ENCODE measurements around the gene SCNM1. TPM values are rescaled to one million over a fixed set of nuclear protein-coding genes. Genes with fewer than 3 reads are reported as not detected.
A peak's percentile ranks its signal among the peaks of the same experiment; 100 is the strongest.
"Not testable (repeated sequence)": the region's sequence is repeated elsewhere in the genome, so short reads cannot be mapped to it uniquely, and the experiment has no call there.

Gene SCNM1
- total and polyA plus RNA-seq, 5 donors from 2014 or later, result 51.0 to 104 (median 82.7) TPM

DNA sequence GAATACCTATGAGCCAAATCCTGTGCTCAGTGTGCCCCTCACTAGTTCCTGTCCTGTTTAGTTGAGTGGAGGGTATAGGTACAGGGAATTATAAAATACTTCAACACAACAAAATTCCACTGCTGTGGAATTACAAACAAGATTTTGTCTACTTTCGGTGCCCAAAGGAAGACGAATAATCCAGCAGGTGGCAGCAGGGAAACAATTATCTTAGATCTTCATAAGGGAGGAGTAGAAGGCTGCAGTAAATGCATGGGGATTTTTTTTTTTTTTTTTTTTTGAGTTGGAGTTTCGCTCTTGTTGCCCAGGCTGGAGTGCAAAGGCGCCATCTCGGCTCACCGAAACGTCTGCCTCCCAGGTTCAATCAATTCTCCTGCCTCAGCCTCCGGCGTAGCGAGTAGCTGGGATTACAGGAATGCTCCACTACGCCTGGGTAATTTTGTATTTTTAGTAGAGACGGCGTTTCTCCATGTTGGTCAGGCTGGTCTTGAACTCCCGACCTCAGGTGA lies 30.4 kb downstream of the SCNM1 start:
- Histone ChIP-seq H3K4me3 (ENCODE audit: low read depth, low read length) (no peak overlapping the region), H3K36me3 (ENCODE audit: control insufficient read depth, insufficient read depth, low read length) (no peaks in the 10 kb centered on the region), H3K27me3 (ENCODE audit: control insufficient read depth, insufficient read depth, low read length) (no peaks in the 10 kb centered on the region), H3K27ac (ENCODE audit: insufficient read depth, low read length, poor library complexity, severe bottlenecking) (no peak overlapping the region), H3K9me3 (ENCODE audit: control insufficient read depth in 2 of 2, low read length in 2 of 2) (no peaks in the 10 kb centered on the region), H3K4me1 (ENCODE audit: control insufficient read depth, insufficient read depth, low read length, poor library complexity, severe bottlenecking) (peaks cover 27% of the 10 kb centered on the region)
- Mint-ChIP-seq H3K9me3 (no peaks in the 10 kb centered on the region), H3K4me1 (peaks cover 21 to 41% (median 26%) of the 10 kb centered on the region in 4 donors), H3K27ac (no peak overlapping the region), H3K27me3 (peaks cover 18% of the 10 kb centered on the region), H3K36me3 (peaks cover 12% of the 10 kb centered on the region), H3K4me3 (peak overlapping the region in 2 of 4 donors; percentile 78 to 80)
- ATAC-seq (ENCODE audit: low read depth in 2 of 2), result no peak
- peak; percentile 38 to 73 (median 50) for DNase-seq

DNA sequence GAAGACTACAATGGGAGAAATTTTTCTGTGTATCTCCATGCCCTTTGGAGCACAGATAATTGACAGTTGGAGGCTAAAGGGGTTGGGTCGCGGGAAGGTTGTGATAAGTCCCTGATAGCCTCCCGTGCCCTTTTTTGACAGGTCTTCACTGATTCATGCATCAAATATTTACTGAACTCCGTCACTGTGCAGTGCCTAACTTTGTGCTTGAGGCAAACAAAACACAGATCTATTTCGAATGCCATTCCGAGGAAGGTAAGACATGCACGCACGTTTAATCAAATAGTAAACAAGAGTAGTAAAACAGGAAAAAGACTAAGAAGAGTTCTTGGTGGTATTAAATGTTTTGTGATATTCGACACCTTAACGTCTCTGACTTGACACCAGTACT lies 31.9 kb downstream of the SCNM1 start:
- Mint-ChIP-seq H3K36me3 (peaks cover 16% of the 10 kb centered on the region), H3K4me3 (peak overlapping the region; percentile 95 to 99 (median 98)), H3K27ac (peak overlapping the region; percentile 97 to 99 (median 99)), H3K9me3 (no peaks in the 10 kb centered on the region), H3K4me1 (peaks cover 21 to 53% (median 31%) of the 10 kb centered on the region in 4 donors), H3K27me3 (peaks cover 18% of the 10 kb centered on the region)
- DNase-seq (no peak), ATAC-seq (ENCODE audit: low read depth in 2 of 2) (no peak)
- H3K9me3 ChIP-seq (ENCODE audit: control insufficient read depth in 2 of 2, low read length in 2 of 2), result no peaks in the 10 kb centered on the region
- H3K27me3 ChIP-seq (ENCODE audit: control insufficient read depth, insufficient read depth, low read length), result no peaks in the 10 kb centered on the region
- H3K27ac ChIP-seq (ENCODE audit: insufficient read depth, low read length, poor library complexity, severe bottlenecking), result peak overlapping the region; percentile 84
- peak overlapping the region; percentile 95 for H3K4me3 ChIP-seq (ENCODE audit: low read depth, low read length)
- H3K36me3 ChIP-seq (ENCODE audit: control insufficient read depth, insufficient read depth, low read length), result peaks cover 2% of the 10 kb centered on the region
- H3K4me1 ChIP-seq (ENCODE audit: control insufficient read depth, insufficient read depth, low read length, poor library complexity, severe bottlenecking), result peaks cover 32% of the 10 kb centered on the region

DNA sequence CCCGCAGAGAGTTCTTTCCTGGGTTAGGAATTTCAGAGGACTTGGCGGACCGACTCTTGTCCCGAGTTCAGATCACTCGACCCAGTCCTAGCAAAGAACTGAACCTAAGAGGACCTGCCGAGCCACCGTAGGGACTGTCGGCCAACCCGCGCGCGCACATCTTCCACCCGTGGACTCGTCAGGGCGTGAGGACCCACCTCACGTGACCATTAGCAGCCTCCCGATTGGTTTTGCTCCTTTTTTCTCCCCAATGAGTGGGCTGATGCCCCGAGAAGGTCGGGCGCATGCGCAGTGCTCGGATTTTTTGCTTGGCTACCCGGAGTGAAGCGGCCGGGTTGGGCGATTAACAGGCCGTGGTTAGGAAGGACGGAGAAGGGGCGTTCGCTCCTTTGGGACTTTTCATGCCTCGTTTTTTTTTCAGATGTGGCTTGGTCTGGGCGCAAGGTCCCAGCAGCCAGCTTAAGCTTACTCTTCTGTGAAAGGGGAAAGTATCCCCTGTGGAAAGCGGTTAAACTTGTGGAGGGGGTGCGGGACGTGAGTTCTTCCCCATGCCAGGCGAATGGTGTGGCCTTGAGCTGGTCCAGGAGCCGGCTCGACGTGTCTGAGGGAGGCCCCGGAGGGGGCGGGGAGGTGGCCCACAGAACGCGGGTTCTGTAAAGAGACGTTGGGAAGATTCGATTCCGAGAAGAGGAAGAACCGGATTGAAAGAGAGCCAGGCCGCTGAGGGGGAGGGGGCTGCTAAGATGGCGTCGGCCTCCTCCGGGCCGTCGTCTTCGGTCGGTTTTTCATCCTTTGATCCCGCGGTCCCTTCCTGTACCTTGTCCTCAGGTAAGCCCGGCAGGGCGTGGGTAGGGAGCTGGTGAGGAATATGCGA lies 32.5 kb downstream of the SCNM1 start, which contains the start of gene PIP5K1A:
TSS of gene PIP5K1A (plus strand) at position 299 of the 874 bp plus-strand sequence. CDS start at position 744, 445 bp downstream.
- Mint-ChIP-seq H3K27me3 (peaks cover 18% of the 10 kb centered on the region), H3K4me1 (peaks cover 21 to 55% (median 31%) of the 10 kb centered on the region in 4 donors), H3K9me3 (no peaks in the 10 kb centered on the region), H3K4me3 (peak within 1 kb of the TSS; percentile 95 to 99 (median 98)), H3K36me3 (peaks cover 16% of the 10 kb centered on the region), H3K27ac (peak within 1 kb of the TSS; percentile 97 to 99 (median 99))
- Histone ChIP-seq H3K27ac (ENCODE audit: insufficient read depth, low read length, poor library complexity, severe bottlenecking) (peak within 1 kb of the TSS; percentile 84), H3K4me3 (ENCODE audit: low read depth, low read length) (peak within 1 kb of the TSS; percentile 95), H3K36me3 (ENCODE audit: control insufficient read depth, insufficient read depth, low read length) (peaks cover 5% of the 10 kb centered on the region), H3K4me1 (ENCODE audit: control insufficient read depth, insufficient read depth, low read length, poor library complexity, severe bottlenecking) (peaks cover 32% of the 10 kb centered on the region), H3K9me3 (ENCODE audit: control insufficient read depth in 2 of 2, low read length in 2 of 2) (no peaks in the 10 kb centered on the region), H3K27me3 (ENCODE audit: control insufficient read depth, insufficient read depth, low read length) (no peaks in the 10 kb centered on the region)
- DNase-seq, result peak; percentile 98 to 99 (median 99)
- ATAC-seq (ENCODE audit: low read depth in 2 of 2), result peak; percentile 97 to 99

DNA sequence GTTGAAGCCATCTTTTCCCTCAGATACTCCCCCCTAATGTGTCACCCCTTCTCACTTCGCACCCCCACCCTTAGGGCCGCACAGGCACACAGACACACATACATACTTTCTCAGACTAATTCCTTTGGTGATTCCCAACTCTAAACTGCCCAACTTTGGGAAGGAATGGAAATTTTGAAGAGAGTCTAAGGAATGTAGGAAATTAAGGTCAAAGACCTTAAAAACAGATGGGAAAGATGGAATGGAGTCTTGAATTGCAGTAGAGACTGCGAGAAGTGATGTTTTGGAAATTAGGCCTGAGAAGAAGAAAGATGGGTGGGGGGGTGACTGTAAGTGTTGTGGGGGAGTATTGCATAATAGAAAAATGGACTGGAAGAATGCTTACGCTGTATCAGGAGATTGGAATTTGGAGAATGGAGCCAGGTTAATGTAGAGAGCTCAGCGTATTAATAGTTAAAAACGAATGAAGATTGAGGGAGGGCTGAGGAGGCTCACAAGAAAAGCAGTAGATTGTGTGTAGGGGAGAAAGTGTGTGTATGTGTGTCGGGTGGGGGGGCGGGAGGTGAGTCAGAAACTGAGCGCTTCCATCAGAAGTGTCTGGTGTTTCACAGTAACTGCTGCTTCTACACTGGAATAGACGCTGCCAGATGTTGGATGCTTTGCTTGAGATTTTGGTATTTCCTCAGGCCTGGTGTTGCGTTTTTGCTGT lies 34.1 kb downstream of the SCNM1 start:
- H3K4me3 ChIP-seq (ENCODE audit: low read depth, low read length), result peak overlapping the region; percentile 95
- Mint-ChIP-seq H3K27ac (peak overlapping the region; percentile 76 to 99 (median 97)), H3K9me3 (no peaks in the 10 kb centered on the region), H3K36me3 (peaks cover 16% of the 10 kb centered on the region), H3K4me3 (peak overlapping the region; percentile 95 to 99 (median 98)), H3K4me1 (peaks cover 28 to 65% (median 40%) of the 10 kb centered on the region in 4 donors), H3K27me3 (peaks cover 14% of the 10 kb centered on the region)
- H3K27me3 ChIP-seq (ENCODE audit: control insufficient read depth, insufficient read depth, low read length), result no peaks in the 10 kb centered on the region
- DNase-seq (peak in 1 of 3 donors; percentile 41), ATAC-seq (ENCODE audit: low read depth in 2 of 2) (no peak)
- no peak overlapping the region for H3K27ac ChIP-seq (ENCODE audit: insufficient read depth, low read length, poor library complexity, severe bottlenecking)
- H3K4me1 ChIP-seq (ENCODE audit: control insufficient read depth, insufficient read depth, low read length, poor library complexity, severe bottlenecking), result peaks cover 32% of the 10 kb centered on the region
- H3K9me3 ChIP-seq (ENCODE audit: control insufficient read depth in 2 of 2, low read length in 2 of 2), result no peaks in the 10 kb centered on the region
- H3K36me3 ChIP-seq (ENCODE audit: control insufficient read depth, insufficient read depth, low read length), result peaks cover 5% of the 10 kb centered on the region

DNA sequence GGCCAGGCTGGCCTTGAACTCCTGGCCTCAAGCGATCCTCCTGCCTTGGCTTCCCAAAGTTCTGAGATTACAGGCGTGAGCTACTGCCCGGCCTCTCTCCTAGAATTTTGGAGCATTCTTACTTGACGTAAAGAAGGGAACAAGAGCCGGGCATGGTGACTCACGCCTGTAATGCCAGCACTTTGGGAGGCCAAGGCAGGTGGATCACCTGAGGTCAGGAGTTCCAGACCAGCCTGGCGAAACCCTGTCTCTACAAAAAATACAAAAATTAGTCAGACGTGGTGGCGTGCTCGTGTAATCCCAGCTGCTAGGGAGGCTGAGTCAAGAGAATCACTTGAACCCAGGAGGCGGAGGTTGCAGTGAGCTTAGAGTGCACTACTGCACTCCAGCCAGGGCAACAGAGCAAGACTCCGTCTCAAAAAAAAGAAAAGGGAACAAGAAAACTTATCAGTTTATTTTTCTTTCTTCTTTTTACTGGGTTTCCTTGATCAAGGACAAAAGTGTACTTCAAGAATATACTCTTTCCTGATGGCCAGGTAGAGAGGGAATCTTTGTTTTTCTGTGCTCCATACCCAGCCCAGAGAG lies 39.5 kb downstream of the SCNM1 start:
- Histone ChIP-seq H3K36me3 (ENCODE audit: control insufficient read depth, insufficient read depth, low read length) (peaks cover 25% of the 10 kb centered on the region), H3K4me1 (ENCODE audit: control insufficient read depth, insufficient read depth, low read length, poor library complexity, severe bottlenecking) (peaks cover 12% of the 10 kb centered on the region)
- not testable (repeated sequence) for H3K27me3 Mint-ChIP-seq; DNase-seq; H3K27ac Mint-ChIP-seq; H3K27ac ChIP-seq (ENCODE audit: insufficient read depth, low read length, poor library complexity, severe bottlenecking); H3K27me3 ChIP-seq (ENCODE audit: control insufficient read depth, insufficient read depth, low read length); ATAC-seq (ENCODE audit: low read depth in 2 of 2); H3K4me3 ChIP-seq (ENCODE audit: low read depth, low read length); H3K9me3 Mint-ChIP-seq; H3K9me3 ChIP-seq (ENCODE audit: control insufficient read depth in 2 of 2, low read length in 2 of 2); H3K4me3 Mint-ChIP-seq
- Mint-ChIP-seq H3K4me1 (peaks cover 15 to 45% (median 20%) of the 10 kb centered on the region in 4 donors), H3K36me3 (peaks cover 14% of the 10 kb centered on the region)

DNA sequence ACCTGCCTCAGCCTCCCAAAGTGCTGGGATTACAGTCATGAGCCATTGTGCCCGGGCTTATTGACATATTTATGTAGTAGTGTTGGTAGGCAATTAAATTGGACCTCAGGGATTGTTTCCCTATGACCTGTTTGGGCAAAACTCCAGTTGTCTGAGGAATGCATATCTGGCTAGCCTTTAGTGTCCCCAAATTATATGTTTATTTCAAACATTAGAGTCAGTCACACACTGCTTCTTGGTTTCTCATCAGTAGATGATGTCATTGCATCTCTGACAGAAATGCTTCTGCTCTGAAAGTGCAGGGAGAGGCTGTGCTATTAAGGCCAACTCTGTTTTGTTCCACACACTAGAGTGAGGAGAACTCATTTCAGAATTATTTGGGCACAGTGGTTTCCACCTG lies 44.9 kb downstream of the SCNM1 start:
- H3K27me3 ChIP-seq (ENCODE audit: control insufficient read depth, insufficient read depth, low read length), result no peaks in the 10 kb centered on the region
- DNase-seq (no peak), ATAC-seq (ENCODE audit: low read depth in 2 of 2) (no peak)
- H3K4me3 ChIP-seq (ENCODE audit: low read depth, low read length), result no peak overlapping the region
- Mint-ChIP-seq H3K36me3 (peaks cover 15% of the 10 kb centered on the region), H3K4me3 (no peak overlapping the region), H3K27ac (peak overlapping the region in 1 of 3 donors; percentile 90), H3K4me1 (peaks cover 17 to 36% (median 21%) of the 10 kb centered on the region in 4 donors), H3K9me3 (no peaks in the 10 kb centered on the region), H3K27me3 (no peaks in the 10 kb centered on the region)
- H3K9me3 ChIP-seq (ENCODE audit: control insufficient read depth in 2 of 2, low read length in 2 of 2), result no peaks in the 10 kb centered on the region
- peaks cover 23% of the 10 kb centered on the region for H3K36me3 ChIP-seq (ENCODE audit: control insufficient read depth, insufficient read depth, low read length)
- H3K27ac ChIP-seq (ENCODE audit: insufficient read depth, low read length, poor library complexity, severe bottlenecking), result no peak overlapping the region
- peaks cover 5% of the 10 kb centered on the region for H3K4me1 ChIP-seq (ENCODE audit: control insufficient read depth, insufficient read depth, low read length, poor library complexity, severe bottlenecking)

DNA sequence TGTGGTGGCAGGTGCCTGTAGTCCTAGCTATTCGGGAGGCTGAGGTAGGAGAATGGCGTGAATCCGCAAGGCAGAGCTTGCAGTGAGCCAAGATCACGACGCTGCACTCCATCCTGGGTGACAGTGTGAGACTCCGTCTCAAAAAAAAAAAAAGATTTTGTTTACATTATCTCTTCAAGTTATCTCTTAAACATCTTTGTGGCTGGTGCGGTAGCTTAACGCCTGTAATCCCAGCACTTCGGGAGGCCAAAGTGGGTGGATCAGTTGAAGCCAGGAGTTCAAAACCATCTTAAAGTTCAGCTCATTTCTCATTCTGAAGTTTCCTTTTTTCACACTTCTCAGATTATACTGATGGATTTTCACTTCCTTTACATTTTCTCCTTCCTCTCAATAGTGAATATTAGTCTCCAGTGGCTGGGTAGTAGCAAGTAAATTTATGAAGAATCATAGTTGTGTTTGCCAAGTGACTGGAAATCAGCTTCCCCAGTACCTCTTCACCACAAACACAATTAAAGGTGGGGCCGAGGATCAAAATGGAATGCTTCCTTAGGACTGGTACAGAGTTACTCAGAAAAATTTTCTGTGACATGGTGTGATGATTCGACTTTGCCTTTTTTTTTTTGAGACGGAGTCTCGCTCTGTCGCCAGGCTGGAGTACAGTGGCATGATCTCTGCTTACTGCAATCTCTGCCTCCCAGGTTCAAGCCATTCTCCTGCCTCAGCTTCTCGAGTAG lies 46.2 kb downstream of the SCNM1 start:
- Mint-ChIP-seq H3K4me1 (peaks cover 13 to 39% (median 26%) of the 10 kb centered on the region in 4 donors), H3K27me3 (no peaks in the 10 kb centered on the region), H3K36me3 (peaks cover 15% of the 10 kb centered on the region), H3K27ac (peak overlapping the region; percentile 72 to 95 (median 75)), H3K9me3 (no peaks in the 10 kb centered on the region), H3K4me3 (peak overlapping the region in 2 of 4 donors; percentile 48 to 53)
- DNase-seq, result peak in 1 of 3 donors; percentile 13
- Histone ChIP-seq H3K9me3 (ENCODE audit: control insufficient read depth in 2 of 2, low read length in 2 of 2) (no peaks in the 10 kb centered on the region), H3K27me3 (ENCODE audit: control insufficient read depth, insufficient read depth, low read length) (no peaks in the 10 kb centered on the region), H3K27ac (ENCODE audit: insufficient read depth, low read length, poor library complexity, severe bottlenecking) (no peak overlapping the region), H3K4me3 (ENCODE audit: low read depth, low read length) (no peak overlapping the region), H3K4me1 (ENCODE audit: control insufficient read depth, insufficient read depth, low read length, poor library complexity, severe bottlenecking) (peaks cover 5% of the 10 kb centered on the region), H3K36me3 (ENCODE audit: control insufficient read depth, insufficient read depth, low read length) (peaks cover 12% of the 10 kb centered on the region)
- ATAC-seq (ENCODE audit: low read depth in 2 of 2), result no peak
